ENCODE measurements around the gene CCDC141.

The CCDC141 gene

DNA sequence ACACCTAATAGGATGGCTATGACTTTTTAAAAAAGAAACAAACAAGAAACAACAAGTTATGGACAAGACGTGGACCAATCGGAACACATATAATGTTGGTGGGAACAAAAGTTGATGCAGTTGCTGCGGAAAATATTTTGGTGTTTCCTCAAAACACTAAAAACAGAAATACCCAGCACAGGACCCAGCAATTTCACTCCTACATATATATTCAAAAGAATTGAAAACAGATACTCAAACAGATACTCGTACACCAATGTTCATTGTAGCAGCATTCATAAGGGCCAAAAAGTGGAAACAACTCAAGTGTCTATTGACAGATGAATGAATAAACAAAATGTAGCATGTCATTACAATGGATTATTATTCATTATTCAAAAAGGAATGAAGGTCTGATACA is 12.1 kb downstream of the CCDC141 start:
- Histone ChIP-seq H3K4me2 (ENCODE audit: low read length) (no peak overlapping the region), H3K4me1 (ENCODE audit: control insufficient read depth, low read length) (peaks cover 7% of the 10 kb centered on the region; the same call in 1 of the 2 replicates), H3K9me2 (replicated peaks; ENCODE audit: control insufficient read depth, low read length) (no peaks in the 10 kb centered on the region), H3K27me3 (ENCODE audit: control insufficient read depth, low read length) (no peaks in the 10 kb centered on the region), H3K27ac (ENCODE audit: low read depth, low read length) (no peak overlapping the region), H3K79me2 (ENCODE audit: control insufficient read depth, low read length) (no peaks in the 10 kb centered on the region), H3F3A (ENCODE audit: control insufficient read depth, insufficient read depth) (no peaks in the 10 kb centered on the region), H4K20me1 (ENCODE audit: control insufficient read depth, insufficient read depth, low read depth, low read length) (no peaks in the 10 kb centered on the region), H3K36me3 (ENCODE audit: control insufficient read depth, low read length) (no peaks in the 10 kb centered on the region), H3K9me3 (ENCODE audit: control insufficient read depth, insufficient read depth, low read length) (no peaks in the 10 kb centered on the region), H3K4me3 (ENCODE audit: low read length) (no peak overlapping the region)
- TF ChIP-seq, protein P1, sequence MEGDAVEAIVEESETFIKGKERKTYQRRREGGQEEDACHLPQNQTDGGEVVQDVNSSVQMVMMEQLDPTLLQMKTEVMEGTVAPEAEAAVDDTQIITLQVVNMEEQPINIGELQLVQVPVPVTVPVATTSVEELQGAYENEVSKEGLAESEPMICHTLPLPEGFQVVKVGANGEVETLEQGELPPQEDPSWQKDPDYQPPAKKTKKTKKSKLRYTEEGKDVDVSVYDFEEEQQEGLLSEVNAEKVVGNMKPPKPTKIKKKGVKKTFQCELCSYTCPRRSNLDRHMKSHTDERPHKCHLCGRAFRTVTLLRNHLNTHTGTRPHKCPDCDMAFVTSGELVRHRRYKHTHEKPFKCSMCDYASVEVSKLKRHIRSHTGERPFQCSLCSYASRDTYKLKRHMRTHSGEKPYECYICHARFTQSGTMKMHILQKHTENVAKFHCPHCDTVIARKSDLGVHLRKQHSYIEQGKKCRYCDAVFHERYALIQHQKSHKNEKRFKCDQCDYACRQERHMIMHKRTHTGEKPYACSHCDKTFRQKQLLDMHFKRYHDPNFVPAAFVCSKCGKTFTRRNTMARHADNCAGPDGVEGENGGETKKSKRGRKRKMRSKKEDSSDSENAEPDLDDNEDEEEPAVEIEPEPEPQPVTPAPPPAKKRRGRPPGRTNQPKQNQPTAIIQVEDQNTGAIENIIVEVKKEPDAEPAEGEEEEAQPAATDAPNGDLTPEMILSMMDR (IDR thresholded peaks at IDR 0.05; ENCODE audit: low read depth, low read length, poor library complexity, severe bottlenecking): no peak
- no peak for TF ChIP-seq EZH2phosphoT487 (IDR thresholded peaks at IDR 0.05; ENCODE audit: borderline replicate concordance, low read length)

DNA sequence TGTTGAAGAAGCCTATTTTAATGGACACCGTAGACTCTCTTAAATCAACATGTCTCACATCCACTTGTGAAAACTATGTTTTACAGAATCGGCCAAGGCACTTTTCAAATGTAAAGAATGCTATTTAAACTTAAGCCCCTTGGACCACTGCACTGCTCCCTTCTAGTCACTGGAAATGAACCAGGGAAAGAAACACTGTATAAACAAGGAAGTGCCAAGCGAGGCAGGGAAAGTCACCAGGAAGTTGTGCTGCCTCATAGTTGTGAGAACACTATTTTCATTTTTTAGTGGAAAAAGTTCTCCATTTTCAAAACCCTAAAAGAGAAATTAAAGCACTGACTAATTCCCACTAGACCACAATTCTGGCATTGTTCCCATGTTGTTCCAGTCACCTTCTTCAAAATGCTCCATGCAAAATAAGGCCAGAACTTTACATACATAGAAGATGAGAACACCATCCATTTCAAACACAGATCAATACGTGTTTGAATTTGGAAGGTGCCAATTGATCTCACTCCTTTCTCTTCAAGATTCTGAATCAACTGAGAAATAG is 13.5 kb downstream of the CCDC141 start:
- TF ChIP-seq, protein P1 (IDR thresholded peaks at IDR 0.05; ENCODE audit: low read depth, low read length, poor library complexity, severe bottlenecking): no peak
- TF ChIP-seq EZH2phosphoT487 (IDR thresholded peaks at IDR 0.05; ENCODE audit: borderline replicate concordance, low read length): no peak
- Histone ChIP-seq H3K27ac (ENCODE audit: low read depth, low read length) (no peak overlapping the region), H3F3A (ENCODE audit: control insufficient read depth, insufficient read depth) (no peaks in the 10 kb centered on the region), H3K36me3 (ENCODE audit: control insufficient read depth, low read length) (no peaks in the 10 kb centered on the region), H3K9me3 (ENCODE audit: control insufficient read depth, insufficient read depth, low read length) (no peaks in the 10 kb centered on the region), H3K27me3 (ENCODE audit: control insufficient read depth, low read length) (no peaks in the 10 kb centered on the region), H3K4me2 (ENCODE audit: low read length) (no peak overlapping the region), H3K79me2 (ENCODE audit: control insufficient read depth, low read length) (no peaks in the 10 kb centered on the region), H3K4me3 (ENCODE audit: low read length) (no peak overlapping the region), H3K9me2 (replicated peaks; ENCODE audit: control insufficient read depth, low read length) (no peaks in the 10 kb centered on the region), H3K4me1 (ENCODE audit: control insufficient read depth, low read length) (peaks cover 20% of the 10 kb centered on the region), H4K20me1 (ENCODE audit: control insufficient read depth, insufficient read depth, low read depth, low read length) (no peaks in the 10 kb centered on the region)

DNA sequence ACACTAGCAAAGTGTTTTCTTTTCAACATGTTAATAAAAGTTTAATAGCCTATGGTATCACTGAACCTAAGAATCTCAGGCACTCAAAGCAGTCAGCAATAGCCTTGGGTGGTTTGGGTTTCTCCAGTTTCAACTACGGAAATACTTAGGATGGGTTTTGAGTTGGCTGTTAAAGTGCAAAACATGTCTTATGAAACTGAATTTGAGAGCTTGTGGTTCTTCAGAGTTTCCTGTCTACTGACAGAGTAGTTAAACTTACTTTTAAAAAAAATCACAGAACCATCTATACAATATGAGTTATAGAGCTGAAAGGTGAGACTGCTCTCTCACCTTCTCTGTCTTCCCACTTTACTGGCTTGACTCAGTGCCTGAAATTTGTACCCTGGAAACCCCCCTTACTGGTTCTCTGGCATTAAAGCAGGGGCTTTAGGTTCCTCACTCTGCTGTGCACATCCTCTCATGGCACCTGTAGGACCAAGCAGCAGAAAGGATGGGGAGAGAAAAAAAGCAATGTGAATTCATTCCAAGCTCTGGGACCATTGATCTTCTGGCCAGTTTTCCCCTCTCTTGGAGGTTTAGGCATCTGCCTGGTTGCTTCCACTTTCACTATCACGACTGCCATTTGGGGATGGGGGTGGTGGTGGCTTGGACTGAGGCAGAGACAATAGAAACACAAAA is 18.1 kb downstream of the CCDC141 start:
- H3K4me2 ChIP-seq (ENCODE audit: low read length): peak overlapping the region; percentile 72
- H3K27ac ChIP-seq (ENCODE audit: low read depth, low read length): peak overlapping the region; percentile 78

More for the DNA sequence above, 18.1 kb downstream of the CCDC141 start:
- peaks cover 33% of the 10 kb centered on the region for H3K4me1 ChIP-seq (ENCODE audit: control insufficient read depth, low read length)
- H3K9me3 ChIP-seq (ENCODE audit: control insufficient read depth, insufficient read depth, low read length): peaks cover 11% of the 10 kb centered on the region
- TF ChIP-seq, protein P1 (IDR thresholded peaks at IDR 0.05; ENCODE audit: low read depth, low read length, poor library complexity, severe bottlenecking): no peak
- no peak for TF ChIP-seq EZH2phosphoT487 (IDR thresholded peaks at IDR 0.05; ENCODE audit: borderline replicate concordance, low read length)
- no peaks in the 10 kb centered on the region for H3F3A ChIP-seq (ENCODE audit: control insufficient read depth, insufficient read depth)
- H3K9me2 ChIP-seq (replicated peaks; ENCODE audit: control insufficient read depth, low read length): no peaks in the 10 kb centered on the region
- no peaks in the 10 kb centered on the region for H3K27me3 ChIP-seq (ENCODE audit: control insufficient read depth, low read length)
- H4K20me1 ChIP-seq (ENCODE audit: control insufficient read depth, insufficient read depth, low read depth, low read length): no peaks in the 10 kb centered on the region
- no peaks in the 10 kb centered on the region for H3K79me2 ChIP-seq (ENCODE audit: control insufficient read depth, low read length)
- peak overlapping the region; percentile 49 for H3K4me3 ChIP-seq (ENCODE audit: low read length)
- no peaks in the 10 kb centered on the region for H3K36me3 ChIP-seq (ENCODE audit: control insufficient read depth, low read length)
